ENCODE results near the gene ATM. TPM values are rescaled to one million over a fixed set of nuclear protein-coding genes. Genes with fewer than 3 reads are reported as not detected.

Gene ATM
- total RNA-seq, 1 donor from 2014 or later, result 91.3 TPM

DNA sequence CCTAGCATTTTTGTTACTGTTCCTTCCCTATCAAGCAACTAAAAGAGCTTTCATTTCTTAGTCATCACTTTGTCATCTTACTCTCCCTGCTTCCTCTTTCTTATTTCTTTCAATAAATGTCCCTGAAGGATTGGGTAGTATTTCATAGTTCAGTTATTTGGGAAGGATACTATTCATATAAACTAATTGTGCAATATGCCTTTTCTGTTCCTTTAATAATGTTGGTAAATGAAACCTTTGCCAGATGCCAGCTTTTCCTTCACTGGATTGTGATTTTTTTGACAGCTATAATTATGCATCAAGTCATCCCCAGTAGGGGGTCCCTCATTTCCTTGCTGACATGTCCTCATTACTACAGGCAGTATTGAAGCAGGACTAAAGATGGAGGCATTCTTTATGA, 101.7 kb downstream of the ATM start:
- ATAC-seq (no peak), DNase-seq (no peak)
- Histone ChIP-seq H3K4me1 (no peaks in the 10 kb centered on the region), H3K9me3 (no peaks in the 10 kb centered on the region), H3K27ac (no peak overlapping the region), H3K36me3 (peaks cover 100% of the 10 kb centered on the region), H3K4me3 (no peak overlapping the region), H3K27me3 (ENCODE audit: low read depth) (no peaks in the 10 kb centered on the region)
- intact Hi-C loops (cut with DNase I), result no loop called here
- TF ChIP-seq, protein P1, sequence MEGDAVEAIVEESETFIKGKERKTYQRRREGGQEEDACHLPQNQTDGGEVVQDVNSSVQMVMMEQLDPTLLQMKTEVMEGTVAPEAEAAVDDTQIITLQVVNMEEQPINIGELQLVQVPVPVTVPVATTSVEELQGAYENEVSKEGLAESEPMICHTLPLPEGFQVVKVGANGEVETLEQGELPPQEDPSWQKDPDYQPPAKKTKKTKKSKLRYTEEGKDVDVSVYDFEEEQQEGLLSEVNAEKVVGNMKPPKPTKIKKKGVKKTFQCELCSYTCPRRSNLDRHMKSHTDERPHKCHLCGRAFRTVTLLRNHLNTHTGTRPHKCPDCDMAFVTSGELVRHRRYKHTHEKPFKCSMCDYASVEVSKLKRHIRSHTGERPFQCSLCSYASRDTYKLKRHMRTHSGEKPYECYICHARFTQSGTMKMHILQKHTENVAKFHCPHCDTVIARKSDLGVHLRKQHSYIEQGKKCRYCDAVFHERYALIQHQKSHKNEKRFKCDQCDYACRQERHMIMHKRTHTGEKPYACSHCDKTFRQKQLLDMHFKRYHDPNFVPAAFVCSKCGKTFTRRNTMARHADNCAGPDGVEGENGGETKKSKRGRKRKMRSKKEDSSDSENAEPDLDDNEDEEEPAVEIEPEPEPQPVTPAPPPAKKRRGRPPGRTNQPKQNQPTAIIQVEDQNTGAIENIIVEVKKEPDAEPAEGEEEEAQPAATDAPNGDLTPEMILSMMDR (IDR thresholded peaks at IDR 0.05), result no peak

DNA sequence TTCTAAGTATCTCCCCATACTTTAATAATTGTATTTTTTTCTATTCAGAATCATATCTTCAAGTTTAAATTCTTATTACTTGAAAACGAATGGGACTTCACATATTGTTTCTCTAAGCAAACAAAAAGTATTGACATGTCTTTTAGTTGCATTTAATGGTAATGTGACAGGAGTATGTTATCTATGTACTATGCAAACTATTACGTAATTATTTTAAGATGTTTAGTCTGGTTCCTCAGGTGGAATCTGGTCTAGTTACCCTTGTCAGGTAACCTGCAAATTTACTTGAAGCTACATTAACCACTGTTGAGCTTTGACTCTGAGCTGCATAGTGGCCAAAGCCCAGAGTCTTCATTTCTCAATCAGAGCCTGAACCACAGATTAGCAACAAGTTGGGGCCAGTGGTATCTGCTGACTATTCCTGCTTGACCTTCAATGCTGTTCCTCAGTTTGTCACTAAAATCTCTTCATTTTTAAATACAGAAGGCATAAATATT, 110.6 kb downstream of the ATM start:
- TF ChIP-seq, protein P1 (IDR thresholded peaks at IDR 0.05), result no peak
- no peak overlapping the region for H3K4me3 ChIP-seq
- H3K27me3 ChIP-seq (ENCODE audit: low read depth), result no peaks in the 10 kb centered on the region
- no peaks in the 10 kb centered on the region for H3K9me3 ChIP-seq
- H3K27ac ChIP-seq, result no peak overlapping the region
- intact Hi-C loops (cut with DNase I), result no loop called here
- ATAC-seq, result no peak
- no peak for DNase-seq
- H3K4me1 ChIP-seq, result no peaks in the 10 kb centered on the region
- H3K36me3 ChIP-seq, result peaks cover 91% of the 10 kb centered on the region

DNA sequence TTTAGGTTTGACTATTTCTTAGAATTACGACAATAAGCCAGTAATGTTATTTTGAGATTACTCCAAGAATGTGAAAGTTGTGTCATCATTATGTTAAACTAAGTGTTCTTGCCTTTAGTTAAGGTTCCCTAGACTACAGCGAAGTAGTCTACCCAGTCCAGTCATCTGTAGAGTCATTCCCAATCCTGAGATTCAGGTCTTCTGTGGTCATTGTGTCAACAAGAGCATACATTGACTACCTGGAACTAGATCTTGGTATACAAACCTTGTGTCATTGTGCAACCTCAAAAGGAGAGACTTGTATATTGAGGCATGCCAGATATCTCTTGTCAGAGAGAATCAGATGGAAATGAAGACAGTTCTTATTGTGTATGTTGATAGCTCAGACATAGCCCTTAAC, 115.9 kb downstream of the ATM start:
- Histone ChIP-seq H3K36me3 (peaks cover 41% of the 10 kb centered on the region), H3K4me1 (no peaks in the 10 kb centered on the region), H3K4me3 (no peak overlapping the region), H3K9me3 (no peaks in the 10 kb centered on the region), H3K27me3 (ENCODE audit: low read depth) (no peaks in the 10 kb centered on the region), H3K27ac (no peak overlapping the region)
- intact Hi-C loops (cut with DNase I), result no loop called here
- no peak for DNase-seq
- TF ChIP-seq, protein P1 (IDR thresholded peaks at IDR 0.05), result no peak
- no peak for ATAC-seq

DNA sequence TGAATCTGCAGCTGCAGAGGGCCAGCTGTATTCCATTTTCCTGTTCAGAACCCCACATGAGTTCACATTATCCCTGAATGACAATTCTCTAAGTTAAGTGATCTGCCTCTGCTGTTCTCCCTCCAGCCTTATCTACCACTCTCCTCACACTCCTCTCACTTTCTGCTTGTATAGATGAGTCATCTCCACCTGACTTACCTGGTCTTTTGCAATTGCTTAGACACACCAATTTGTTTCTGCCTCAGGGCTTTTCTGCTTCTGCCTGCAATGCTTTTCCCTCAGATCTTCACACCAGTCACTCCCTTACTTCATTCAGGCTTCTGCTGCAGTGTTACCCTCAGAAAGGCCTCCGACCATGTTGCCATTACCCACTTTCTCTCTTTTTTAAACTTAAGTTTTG, 118.1 kb downstream of the ATM start:
- Histone ChIP-seq H3K9me3 (no peaks in the 10 kb centered on the region), H3K4me1 (no peaks in the 10 kb centered on the region), H3K27ac (no peak overlapping the region), H3K36me3 (peaks cover 31% of the 10 kb centered on the region), H3K4me3 (no peak overlapping the region), H3K27me3 (ENCODE audit: low read depth) (no peaks in the 10 kb centered on the region)
- DNase-seq (no peak), ATAC-seq (no peak)
- TF ChIP-seq, protein P1 (IDR thresholded peaks at IDR 0.05), result no peak
- intact Hi-C loops (cut with DNase I), result no loop called here

DNA sequence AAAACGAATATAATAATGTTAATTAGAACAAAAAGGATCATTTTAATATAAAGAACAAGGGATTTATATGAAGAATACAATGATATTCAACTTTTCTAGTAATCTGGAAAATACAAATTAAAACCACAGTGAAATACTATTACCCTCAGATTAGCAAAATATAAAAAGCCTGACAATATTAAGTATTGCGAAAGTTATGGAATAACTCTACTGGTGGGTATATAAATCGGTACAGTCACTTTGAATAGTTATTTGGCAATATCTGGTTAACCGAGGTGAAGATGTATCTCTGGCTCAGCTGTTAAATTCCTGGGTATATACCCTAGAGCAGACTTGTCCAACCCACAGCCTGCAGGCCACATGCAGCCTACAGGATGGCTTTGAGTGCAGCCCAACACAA, 118.8 kb downstream of the ATM start:
- TF ChIP-seq, protein P1 (IDR thresholded peaks at IDR 0.05), result no peak
- Histone ChIP-seq H3K4me1 (no peaks in the 10 kb centered on the region), H3K9me3 (no peaks in the 10 kb centered on the region), H3K27ac (no peak overlapping the region), H3K4me3 (no peak overlapping the region), H3K36me3 (peaks cover 30% of the 10 kb centered on the region), H3K27me3 (ENCODE audit: low read depth) (no peaks in the 10 kb centered on the region)
- no peak for DNase-seq
- no peak for ATAC-seq
- intact Hi-C loops (cut with DNase I), result no loop called here

DNA sequence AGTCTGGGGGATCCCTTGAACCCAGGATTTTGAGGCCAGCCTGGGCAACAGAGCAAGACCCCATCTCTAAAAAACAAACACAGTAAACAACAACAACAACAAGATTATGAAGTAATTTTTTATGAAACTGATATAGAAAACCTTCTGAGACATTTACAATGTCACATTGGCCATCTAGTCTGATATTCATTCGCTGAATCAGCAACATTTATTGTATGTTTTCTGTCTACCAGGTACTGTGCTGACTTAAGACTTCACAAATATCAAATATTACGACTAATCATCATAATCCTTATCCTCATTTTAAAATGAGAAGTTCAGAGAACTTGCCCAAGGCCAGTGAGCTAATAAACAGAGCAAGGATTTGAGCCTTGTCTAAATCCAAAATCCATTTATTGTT, 120.8 kb downstream of the ATM start:
- intact Hi-C loops (cut with DNase I), result no loop called here
- ATAC-seq, result no peak
- H3K27me3 ChIP-seq (ENCODE audit: low read depth), result no peaks in the 10 kb centered on the region
- H3K27ac ChIP-seq, result no peak overlapping the region
- peaks cover 27% of the 10 kb centered on the region for H3K36me3 ChIP-seq
- TF ChIP-seq, protein P1 (IDR thresholded peaks at IDR 0.05), result no peak
- H3K9me3 ChIP-seq, result no peaks in the 10 kb centered on the region
- no peaks in the 10 kb centered on the region for H3K4me1 ChIP-seq
- DNase-seq, result no peak
- H3K4me3 ChIP-seq, result no peak overlapping the region
